ENCODE results near the gene THADA.

Gene THADA

DNA sequence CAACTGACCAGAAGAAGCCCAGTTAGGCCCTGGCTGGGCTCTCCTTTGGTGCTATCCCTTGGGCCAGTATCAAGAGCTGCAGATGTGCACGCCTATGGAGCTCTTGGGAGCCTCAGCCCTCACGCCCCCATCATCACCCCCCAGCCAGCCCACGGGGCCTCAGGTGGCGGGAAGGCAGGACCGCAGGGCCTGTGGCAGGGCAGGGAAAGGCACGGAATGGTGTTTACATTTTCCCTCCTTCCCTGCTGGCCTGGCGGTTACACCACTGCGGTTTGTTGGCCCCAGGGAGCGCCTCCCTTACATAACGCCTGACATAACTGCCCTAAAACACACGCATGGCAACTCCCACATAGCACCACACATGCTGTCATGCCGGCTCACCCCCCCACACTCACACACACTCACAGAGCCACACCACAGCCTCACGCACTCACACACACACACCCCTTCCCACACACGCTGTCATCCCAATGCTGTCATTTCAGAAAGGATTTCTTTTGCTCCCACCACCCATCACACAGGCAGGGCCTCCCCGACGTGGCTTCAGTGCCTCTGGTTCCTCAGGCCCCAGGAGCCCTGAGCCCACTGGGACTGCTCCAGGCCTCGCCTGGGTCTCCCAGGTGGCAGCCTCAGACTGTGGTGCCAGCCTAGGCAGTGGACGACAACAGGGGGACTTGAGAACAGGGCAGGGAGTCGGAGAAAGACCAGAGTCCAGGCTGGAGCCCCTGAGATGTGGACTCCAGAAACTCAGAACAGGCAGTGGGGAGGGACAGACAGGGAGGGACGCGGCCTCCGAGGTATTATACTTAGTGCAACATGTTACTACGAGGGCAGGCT lies 385.2 kb downstream of the THADA start:
- TF ChIP-seq, protein P1, sequence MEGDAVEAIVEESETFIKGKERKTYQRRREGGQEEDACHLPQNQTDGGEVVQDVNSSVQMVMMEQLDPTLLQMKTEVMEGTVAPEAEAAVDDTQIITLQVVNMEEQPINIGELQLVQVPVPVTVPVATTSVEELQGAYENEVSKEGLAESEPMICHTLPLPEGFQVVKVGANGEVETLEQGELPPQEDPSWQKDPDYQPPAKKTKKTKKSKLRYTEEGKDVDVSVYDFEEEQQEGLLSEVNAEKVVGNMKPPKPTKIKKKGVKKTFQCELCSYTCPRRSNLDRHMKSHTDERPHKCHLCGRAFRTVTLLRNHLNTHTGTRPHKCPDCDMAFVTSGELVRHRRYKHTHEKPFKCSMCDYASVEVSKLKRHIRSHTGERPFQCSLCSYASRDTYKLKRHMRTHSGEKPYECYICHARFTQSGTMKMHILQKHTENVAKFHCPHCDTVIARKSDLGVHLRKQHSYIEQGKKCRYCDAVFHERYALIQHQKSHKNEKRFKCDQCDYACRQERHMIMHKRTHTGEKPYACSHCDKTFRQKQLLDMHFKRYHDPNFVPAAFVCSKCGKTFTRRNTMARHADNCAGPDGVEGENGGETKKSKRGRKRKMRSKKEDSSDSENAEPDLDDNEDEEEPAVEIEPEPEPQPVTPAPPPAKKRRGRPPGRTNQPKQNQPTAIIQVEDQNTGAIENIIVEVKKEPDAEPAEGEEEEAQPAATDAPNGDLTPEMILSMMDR (conservative IDR thresholded peaks at IDR 0.05; ENCODE audit: control insufficient read depth, insufficient read depth, low read depth, low read length) = no peak
- peak; percentile 82 for DNase-seq (ENCODE audit: low read depth)
- H3K4me3 ChIP-seq (ENCODE audit: control insufficient read depth, low read depth, low read length) = no peak overlapping the region

DNA sequence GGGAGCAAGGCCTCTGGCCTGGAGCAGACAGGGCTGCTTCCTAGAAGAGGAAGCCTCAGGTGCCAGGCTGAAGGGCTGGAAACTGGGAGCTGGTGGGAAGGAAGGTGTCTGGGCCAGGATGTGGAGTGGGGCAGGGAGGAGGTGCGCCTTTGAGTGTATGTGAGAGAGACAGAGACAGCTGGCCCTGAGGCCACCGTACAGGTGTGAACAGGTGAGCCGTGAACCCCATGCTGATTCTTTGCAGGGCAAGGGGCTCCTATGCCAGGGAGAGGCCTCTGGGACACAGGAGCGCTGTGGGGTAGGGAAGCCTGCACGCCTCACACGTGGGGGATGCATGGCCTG lies 385.7 kb downstream of the THADA start:
- DNase-seq (ENCODE audit: low read depth) = no peak
- H3K4me3 ChIP-seq (ENCODE audit: control insufficient read depth, low read depth, low read length) = no peak overlapping the region
- TF ChIP-seq, protein P1 (conservative IDR thresholded peaks at IDR 0.05; ENCODE audit: control insufficient read depth, insufficient read depth, low read depth, low read length) = no peak

DNA sequence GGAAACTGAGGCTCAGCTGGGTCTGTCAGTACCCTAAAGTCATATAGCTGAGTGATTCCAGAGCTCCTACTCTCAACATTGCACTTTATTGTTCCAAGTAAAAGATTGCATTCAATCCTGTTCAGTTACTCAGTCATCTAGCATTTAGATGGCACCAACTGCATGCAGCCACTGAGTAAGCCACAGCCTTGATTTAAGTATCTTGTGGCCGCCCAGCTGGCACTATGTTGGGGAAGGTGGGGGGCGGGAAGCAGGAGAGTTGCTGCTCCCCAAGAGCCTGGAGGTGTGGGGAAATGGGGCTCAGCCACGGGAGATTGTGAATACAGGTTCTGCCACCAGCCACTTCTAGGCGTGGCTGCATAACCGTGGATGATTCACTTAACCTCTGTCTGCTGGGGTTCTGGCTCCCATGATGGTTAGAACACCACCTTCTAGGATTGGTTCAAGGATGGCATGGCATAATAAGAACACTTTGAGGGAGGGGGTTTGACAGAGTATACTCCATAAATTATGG lies 386.6 kb downstream of the THADA start:
- TF ChIP-seq, protein P1 (conservative IDR thresholded peaks at IDR 0.05; ENCODE audit: control insufficient read depth, insufficient read depth, low read depth, low read length) = no peak
- no peak for DNase-seq (ENCODE audit: low read depth)
- no peak overlapping the region for H3K4me3 ChIP-seq (ENCODE audit: control insufficient read depth, low read depth, low read length)

DNA sequence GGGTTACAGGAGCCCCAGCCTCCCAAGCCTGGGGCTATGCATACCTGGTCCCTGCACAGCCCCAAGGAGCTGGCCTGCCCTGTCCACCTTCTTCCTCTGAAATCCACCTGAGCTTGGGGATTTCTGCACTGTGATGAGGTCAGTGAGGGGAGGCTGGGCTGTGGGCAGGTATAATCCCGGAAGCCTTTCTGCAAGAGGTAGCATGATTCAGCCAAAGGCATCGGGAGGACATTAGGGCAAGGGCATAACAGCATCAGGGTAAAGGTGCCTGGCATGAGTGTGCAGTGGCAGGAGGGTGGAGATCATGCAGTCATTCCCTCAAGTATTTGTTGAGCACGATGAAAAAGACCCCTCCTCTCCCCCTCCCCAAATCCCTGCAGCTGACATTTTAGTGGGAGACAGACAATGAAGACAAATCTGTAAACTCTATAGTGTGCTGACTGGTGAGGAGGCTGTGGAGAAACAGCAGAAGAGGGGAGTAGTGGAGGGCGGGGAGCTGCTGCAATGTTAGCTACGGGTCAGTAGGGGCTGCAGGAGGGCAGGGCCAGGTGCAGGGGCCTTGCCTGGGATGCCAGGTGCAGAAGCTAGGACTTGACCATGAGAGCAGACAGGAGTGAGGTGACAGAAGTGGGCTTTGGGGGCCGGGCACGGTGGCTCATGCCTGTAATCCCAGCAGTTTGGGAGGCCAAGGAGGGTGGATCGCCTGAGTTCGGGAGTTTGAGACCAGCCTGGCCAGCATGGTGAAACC lies 388.1 kb downstream of the THADA start:
- TF ChIP-seq, protein P1 (conservative IDR thresholded peaks at IDR 0.05; ENCODE audit: control insufficient read depth, insufficient read depth, low read depth, low read length) = no peak
- H3K4me3 ChIP-seq (ENCODE audit: control insufficient read depth, low read depth, low read length) = no peak overlapping the region
- no peak for DNase-seq (ENCODE audit: low read depth)

DNA sequence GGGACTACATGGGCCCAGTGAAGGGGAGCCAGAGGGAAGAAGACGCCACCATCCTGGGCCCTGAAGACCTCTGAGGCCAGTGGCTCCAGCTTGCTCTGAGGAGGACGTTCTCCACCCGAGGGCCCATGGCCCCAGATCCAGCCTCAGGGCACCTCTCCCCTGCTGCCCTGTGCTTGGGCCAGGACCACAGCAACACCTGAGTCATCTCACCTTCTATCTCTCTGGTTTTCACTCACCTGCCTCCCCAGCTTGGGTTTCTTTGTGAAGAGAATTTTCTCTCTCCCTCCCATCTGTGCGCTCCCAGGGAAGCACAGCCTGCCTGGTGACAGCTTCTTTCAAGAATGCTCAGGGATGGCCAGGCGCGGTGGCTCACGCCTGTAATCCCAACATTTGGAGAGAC lies 389.2 kb downstream of the THADA start:
- TF ChIP-seq, protein P1 (conservative IDR thresholded peaks at IDR 0.05; ENCODE audit: control insufficient read depth, insufficient read depth, low read depth, low read length) = no peak
- DNase-seq (ENCODE audit: low read depth) = no peak
- H3K4me3 ChIP-seq (ENCODE audit: control insufficient read depth, low read depth, low read length) = no peak overlapping the region

DNA sequence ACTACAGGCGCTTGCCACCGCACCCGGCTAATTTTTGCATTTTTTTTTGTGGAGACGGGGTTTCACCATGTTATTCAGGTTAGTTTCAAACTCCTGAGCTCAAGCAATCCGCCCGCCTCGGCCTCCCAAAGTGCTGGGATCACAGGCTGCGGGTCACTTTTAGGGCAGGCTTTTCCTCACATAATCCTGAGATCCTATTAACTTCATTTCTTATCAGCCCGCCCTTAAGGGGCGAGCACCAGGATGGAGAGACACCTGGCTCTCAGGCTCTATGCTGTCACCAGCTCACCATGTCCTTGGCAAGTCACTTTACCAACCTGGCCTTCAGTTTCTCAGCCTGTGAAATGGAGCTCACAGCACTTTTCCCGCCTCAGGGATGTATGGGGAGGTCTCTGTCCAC lies 392.5 kb downstream of the THADA start:
- no peak overlapping the region for H3K4me3 ChIP-seq (ENCODE audit: control insufficient read depth, low read depth, low read length)
- TF ChIP-seq, protein P1 (conservative IDR thresholded peaks at IDR 0.05; ENCODE audit: control insufficient read depth, insufficient read depth, low read depth, low read length) = no peak
- DNase-seq (ENCODE audit: low read depth) = no peak

All from fibroblast of mammary gland (primary cell).